Activated B cell treated with CpG ODN at 0.5 μM for 24 hours (primary cell): Measurements from ENCODE around the gene SPRR3. TPM values are rescaled to one million over a fixed set of nuclear protein-coding genes. Genes with fewer than 3 reads are reported as not detected.

Experiments
- ATAC-seq: fragments of 200-7000 bp; cut with Tn5 transposase; one replicate; pipeline ENCODE4 v1.10.0; 2021; ENCODE audit warnings: low read depth, mild to moderate bottlenecking, moderate library complexity
- CTCF ChIA-PET: fragments of 350-600 bp; sonication (Branson Sonifier 250); formaldehyde crosslinking; loops from one replicate; lab custom pipeline; 2021; ENCODE audit warnings: antibody characterized with exemption; lab: Charles Lee
- POLR2A ChIA-PET: fragments of 350-600 bp; sonication (Branson Sonifier 250); formaldehyde crosslinking; loops from one replicate; lab custom pipeline; 2021; ENCODE audit warnings: antibody characterized with exemption; lab: Charles Lee
- DNase-seq: peaks from one replicate; pipeline ENCODE4 v3.0.0; 2022
- H3K27ac Mint-ChIP-seq: one replicate; pipeline ENCODE4 v1.8.0; 2020; ENCODE audit warnings: mixed read lengths
- H3K27me3 Mint-ChIP-seq: one replicate; pipeline ENCODE4 v1.8.0; 2021; ENCODE audit warnings: mixed read lengths
- H3K36me3 Mint-ChIP-seq: one replicate; pipeline ENCODE4 v1.8.0; 2021; ENCODE audit warnings: low read depth, mixed read lengths
- H3K4me1 Mint-ChIP-seq: one replicate; pipeline ENCODE4 v1.8.0; 2021; ENCODE audit warnings: mixed read lengths
- H3K4me3 Mint-ChIP-seq: one replicate; pipeline ENCODE4 v1.8.0; 2020; ENCODE audit warnings: mild to moderate bottlenecking, mixed read lengths
- H3K9me3 Mint-ChIP-seq: one replicate; pipeline ENCODE4 v1.8.0; 2020; ENCODE audit warnings: mixed read lengths
- intact Hi-C: fragments of 100-400 bp; cut with micrococcal nuclease; formaldehyde crosslinking; loops from one replicate; pipeline ENCODE4 v1.15.1; 2024
- total RNA-seq: library from RNA; stranded (reverse); gene quantifications from 2 replicates; pipeline ENCODE4 v1.2.3, GENCODE V29; 2022
- TF ChIP-seq, protein P1 (sequence below): fragments of 200-600 bp; IDR thresholded peaks from one replicate; pipeline ENCODE4 v1.8.0; 2022; ENCODE audit warnings: antibody characterized with exemption, mild to moderate bottlenecking

Gene SPRR3
- total RNA-seq = not detected in 2 replicates

DNA sequence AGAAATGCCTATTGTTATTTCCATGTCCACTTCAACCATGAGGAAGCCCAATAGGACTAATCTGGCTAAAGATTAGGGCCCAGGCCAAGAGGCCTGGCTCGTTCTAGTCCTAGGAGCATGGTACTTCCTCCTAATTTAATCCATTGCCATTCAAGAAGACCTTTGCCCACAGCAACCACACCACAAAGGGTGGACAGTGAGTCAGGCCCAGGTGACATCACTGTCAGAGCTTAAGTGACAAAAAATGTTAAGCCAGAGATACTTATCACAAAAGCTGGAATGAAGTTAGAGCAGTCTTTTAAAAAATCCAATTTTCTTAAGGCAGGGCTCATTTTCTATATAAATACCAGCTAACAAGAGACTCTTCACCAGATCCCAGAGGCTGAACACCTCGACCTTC is at the start of gene SPRR3:
TSS of gene SPRR3 (plus strand) at position 368 of the 400 bp plus-strand sequence. CDS start 1,272 bp downstream, outside the sequence.
- H3K4me3 Mint-ChIP-seq = no peak within 1 kb of the TSS
- peaks cover 16% of the 10 kb centered on the region for H3K27me3 Mint-ChIP-seq
- intact Hi-C loops = no loop called here
- TF ChIP-seq, protein P1, sequence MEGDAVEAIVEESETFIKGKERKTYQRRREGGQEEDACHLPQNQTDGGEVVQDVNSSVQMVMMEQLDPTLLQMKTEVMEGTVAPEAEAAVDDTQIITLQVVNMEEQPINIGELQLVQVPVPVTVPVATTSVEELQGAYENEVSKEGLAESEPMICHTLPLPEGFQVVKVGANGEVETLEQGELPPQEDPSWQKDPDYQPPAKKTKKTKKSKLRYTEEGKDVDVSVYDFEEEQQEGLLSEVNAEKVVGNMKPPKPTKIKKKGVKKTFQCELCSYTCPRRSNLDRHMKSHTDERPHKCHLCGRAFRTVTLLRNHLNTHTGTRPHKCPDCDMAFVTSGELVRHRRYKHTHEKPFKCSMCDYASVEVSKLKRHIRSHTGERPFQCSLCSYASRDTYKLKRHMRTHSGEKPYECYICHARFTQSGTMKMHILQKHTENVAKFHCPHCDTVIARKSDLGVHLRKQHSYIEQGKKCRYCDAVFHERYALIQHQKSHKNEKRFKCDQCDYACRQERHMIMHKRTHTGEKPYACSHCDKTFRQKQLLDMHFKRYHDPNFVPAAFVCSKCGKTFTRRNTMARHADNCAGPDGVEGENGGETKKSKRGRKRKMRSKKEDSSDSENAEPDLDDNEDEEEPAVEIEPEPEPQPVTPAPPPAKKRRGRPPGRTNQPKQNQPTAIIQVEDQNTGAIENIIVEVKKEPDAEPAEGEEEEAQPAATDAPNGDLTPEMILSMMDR = no peak
- H3K9me3 Mint-ChIP-seq = peaks cover 5% of the 10 kb centered on the region
- DNase-seq (no peak), ATAC-seq (no peak)
- no peak within 1 kb of the TSS for H3K27ac Mint-ChIP-seq
- H3K36me3 Mint-ChIP-seq = no peaks in the 10 kb centered on the region
- ChIA-PET POLR2A (no interaction called here), CTCF (no interaction called here)
- no peaks in the 10 kb centered on the region for H3K4me1 Mint-ChIP-seq

DNA sequence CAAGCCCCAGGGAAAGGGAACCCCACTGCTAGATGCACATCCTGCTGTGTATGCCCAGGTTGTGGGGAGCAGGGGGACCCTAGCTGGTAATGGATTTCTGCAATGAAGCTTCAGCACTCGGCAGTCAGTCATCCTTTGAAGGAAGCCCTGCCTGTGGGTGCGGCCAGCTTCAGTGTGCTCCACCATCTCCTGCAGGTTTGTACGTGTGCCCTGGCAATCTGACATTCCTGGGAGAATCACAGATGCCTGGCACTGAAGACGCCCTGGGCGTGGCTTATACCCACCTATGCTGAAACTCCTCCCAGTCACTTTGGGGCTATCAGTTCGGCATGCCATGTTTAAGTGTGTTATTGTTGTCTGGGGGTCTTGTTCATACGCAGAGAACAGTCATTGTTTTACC is 47.8 kb upstream of the SPRR3 start:
- Mint-ChIP-seq H3K27ac (no peak overlapping the region), H3K4me3 (no peak overlapping the region), H3K4me1 (no peaks in the 10 kb centered on the region), H3K27me3 (peaks cover 5% of the 10 kb centered on the region), H3K9me3 (no peaks in the 10 kb centered on the region), H3K36me3 (no peaks in the 10 kb centered on the region)
- TF ChIP-seq, protein P1 = no peak
- DNase-seq = no peak
- POLR2A ChIA-PET = no interaction called here
- intact Hi-C loops = no loop called here
- CTCF ChIA-PET = no interaction called here
- ATAC-seq = no peak

GRCh38 chr1:152954436-152954835 is 47.1 kb upstream of the SPRR3 start:
- ChIA-PET CTCF (no interaction called here), POLR2A (no interaction called here)
- TF ChIP-seq, protein P1 = no peak
- intact Hi-C loops = no loop called here
- ATAC-seq = no peak
- Mint-ChIP-seq H3K36me3 (no peaks in the 10 kb centered on the region), H3K27me3 (peaks cover 5% of the 10 kb centered on the region), H3K9me3 (no peaks in the 10 kb centered on the region), H3K27ac (no peak overlapping the region), H3K4me1 (no peaks in the 10 kb centered on the region), H3K4me3 (no peak overlapping the region)
- no peak for DNase-seq

DNA sequence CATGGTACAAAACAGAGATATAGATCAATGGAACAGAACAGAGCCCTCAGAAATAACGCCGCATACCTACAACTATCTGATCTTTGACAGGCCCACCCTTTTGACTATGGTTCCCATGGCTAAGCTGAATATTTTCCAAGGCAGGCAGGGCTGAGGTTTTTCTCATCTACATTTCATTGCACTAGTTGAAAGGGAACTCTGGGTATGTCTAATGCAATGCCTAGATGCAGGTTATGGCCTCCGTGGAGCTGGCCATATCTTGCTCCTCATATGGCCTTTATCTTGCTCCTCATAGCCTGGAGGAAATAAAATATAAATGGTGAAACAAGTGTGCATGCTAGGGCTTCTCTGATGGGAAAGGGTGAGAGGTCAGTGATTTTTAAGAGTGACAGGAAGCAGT is 44.0 kb upstream of the SPRR3 start:
- DNase-seq (no peak), ATAC-seq (no peak)
- no peak overlapping the region for H3K27ac Mint-ChIP-seq
- no peaks in the 10 kb centered on the region for H3K9me3 Mint-ChIP-seq
- H3K4me3 Mint-ChIP-seq = no peak overlapping the region
- POLR2A ChIA-PET = no interaction called here
- no peaks in the 10 kb centered on the region for H3K36me3 Mint-ChIP-seq
- TF ChIP-seq, protein P1 = no peak
- CTCF ChIA-PET = no interaction called here
- peaks cover 8% of the 10 kb centered on the region for H3K4me1 Mint-ChIP-seq
- no peaks in the 10 kb centered on the region for H3K27me3 Mint-ChIP-seq
- intact Hi-C loops = no loop called here

DNA sequence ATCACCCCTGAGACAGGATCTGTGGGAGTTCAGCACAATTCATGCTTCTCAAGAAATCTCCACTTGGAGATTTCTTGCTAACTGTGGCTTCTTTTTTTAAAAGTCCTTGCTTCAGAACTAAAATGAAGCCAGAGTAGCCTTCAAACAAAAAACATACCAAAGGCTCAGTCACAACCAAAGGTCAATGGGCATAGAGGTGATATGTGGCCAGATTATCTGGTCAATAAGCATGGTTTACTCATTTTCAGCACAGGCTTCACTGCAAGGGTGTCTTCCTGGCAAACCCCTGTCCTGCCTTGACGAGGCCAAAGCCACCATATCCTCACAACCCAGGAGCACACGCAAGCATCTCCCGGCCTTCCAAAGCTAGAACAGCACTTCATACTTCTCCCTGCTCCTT is 42.3 kb upstream of the SPRR3 start:
- POLR2A ChIA-PET = no interaction called here
- CTCF ChIA-PET = no interaction called here
- peaks cover 8% of the 10 kb centered on the region for H3K4me1 Mint-ChIP-seq
- no peak for DNase-seq
- TF ChIP-seq, protein P1 = no peak
- H3K4me3 Mint-ChIP-seq = no peak overlapping the region
- intact Hi-C loops = no loop called here
- no peaks in the 10 kb centered on the region for H3K27me3 Mint-ChIP-seq
- no peak for ATAC-seq
- no peak overlapping the region for H3K27ac Mint-ChIP-seq
- no peaks in the 10 kb centered on the region for H3K9me3 Mint-ChIP-seq
- no peaks in the 10 kb centered on the region for H3K36me3 Mint-ChIP-seq
